Activated naive CD4-positive, alpha-beta T cell treated with anti-CD3 and anti-CD28 coated beads, Interleukin-2, amount 50 U/mL, for 16 hours (primary cell): Measurements from ENCODE around the gene GNAT3.

ENCODE experiments used
- DNase-seq: peaks from one replicate; pipeline ENCODE4 v3.0.0-alpha.2; 2020

GNAT3 gene

DNA sequence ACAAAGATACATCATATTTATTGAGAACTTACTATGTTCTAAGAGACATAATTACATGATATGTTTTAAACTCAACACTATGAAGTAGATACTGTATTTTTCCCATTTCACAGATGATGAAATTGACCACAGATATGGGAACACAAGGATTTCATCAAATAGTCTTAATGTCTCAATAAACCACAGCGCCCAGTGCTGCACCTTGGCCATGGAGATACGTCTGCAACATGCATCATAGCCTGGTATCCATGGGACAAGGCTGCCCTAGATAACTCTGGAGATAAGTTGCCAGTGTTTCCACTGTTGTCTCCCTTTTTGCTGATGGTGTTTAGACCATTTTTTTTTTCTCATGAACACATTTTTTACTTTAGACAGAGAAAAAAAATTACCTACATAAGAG is 97.5 kb downstream of the GNAT3 start:
- no peak for DNase-seq

DNA sequence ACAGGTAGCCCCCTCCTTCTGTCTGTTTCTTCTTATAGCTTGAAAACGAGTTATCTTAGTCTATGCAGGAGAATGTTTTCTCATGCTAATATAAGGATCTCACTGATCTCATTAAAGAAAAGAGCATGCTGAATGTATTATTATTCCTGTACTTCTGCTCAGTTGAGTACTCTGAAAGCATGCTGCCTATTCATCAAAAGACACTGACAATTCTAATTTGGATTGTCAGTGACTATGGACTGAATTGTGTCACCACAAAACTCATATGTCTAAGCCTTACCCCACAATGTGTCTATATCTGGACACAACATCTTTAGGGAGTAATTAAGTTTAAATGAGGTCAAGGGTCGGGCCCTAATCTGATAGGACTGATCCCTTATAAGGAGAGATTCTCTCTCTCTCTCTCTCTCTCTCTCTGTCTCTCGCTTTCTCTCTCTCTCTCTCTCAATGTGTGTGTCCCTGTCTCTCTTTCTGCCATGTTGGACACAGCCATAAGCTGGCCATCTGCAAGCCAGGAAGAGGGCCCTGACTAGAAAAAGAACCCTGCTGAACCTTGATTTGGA is 98.4 kb downstream of the GNAT3 start:
- DNase-seq = no peak

DNA sequence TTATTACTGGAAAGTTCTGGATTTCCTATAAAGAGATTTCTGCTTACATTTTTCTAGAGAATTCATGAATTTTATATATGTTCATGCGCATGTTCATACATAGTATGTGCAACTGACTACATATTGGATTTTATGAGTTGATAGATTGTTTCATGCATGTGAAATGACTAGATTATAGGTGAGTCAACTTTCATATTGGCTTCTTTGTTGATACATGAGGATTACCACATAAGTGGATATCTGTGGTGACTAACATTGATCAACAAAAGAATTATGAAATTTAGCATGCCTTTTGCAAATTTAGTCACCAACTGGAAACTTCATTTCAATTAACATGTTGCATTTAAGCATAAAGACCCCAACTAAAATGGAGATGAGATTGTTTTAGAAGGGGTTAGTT is 99.0 kb downstream of the GNAT3 start:
- DNase-seq = no peak

DNA sequence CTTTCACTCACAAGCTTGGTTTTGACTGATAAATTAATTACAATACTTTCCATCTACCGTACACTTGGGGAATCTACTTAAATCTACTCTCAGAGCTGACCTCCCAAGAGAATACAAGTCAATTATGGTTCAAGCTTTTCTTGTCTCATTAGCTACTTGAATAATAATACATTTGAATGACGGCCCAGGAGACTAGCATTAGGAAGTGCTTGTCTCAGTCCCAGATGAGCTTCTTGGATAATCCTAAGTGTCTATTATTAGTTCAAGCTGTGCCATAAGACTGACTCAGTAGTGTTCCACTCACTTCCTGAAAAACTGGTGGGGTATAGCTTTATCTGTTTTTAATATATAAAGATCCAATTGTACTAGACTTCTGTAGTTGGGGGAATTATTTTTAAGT is 100.2 kb downstream of the GNAT3 start:
- DNase-seq = no peak

DNA sequence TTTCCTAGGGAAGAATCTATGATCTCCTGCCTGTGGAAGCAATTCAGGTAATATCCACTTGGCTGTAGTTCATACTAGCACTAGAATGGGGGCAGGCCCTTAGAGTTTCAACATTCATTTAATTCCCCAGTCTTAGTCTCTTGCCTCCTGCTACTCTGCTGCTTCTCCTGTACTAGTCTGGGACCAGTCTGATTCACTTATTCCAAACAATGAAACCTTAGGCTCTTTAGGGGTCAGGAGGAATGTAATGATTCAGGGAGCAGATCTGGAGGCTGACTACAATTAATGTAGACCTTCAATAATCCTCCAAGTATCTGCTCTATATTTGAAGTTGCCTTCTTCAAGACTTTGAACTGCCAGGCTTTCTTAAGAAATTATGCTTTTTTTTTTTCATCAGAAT is 101.8 kb downstream of the GNAT3 start:
- DNase-seq = no peak
